ENCODE data around the gene ATP2B2. TPM values are rescaled to one million over a fixed set of nuclear protein-coding genes. Genes with fewer than 3 reads are reported as not detected.
A peak's percentile ranks its signal among the peaks of the same experiment; 100 is the strongest.

Gene ATP2B2
- total RNA-seq, 1 experiment from 2014 or later = 0.22 TPM

DNA sequence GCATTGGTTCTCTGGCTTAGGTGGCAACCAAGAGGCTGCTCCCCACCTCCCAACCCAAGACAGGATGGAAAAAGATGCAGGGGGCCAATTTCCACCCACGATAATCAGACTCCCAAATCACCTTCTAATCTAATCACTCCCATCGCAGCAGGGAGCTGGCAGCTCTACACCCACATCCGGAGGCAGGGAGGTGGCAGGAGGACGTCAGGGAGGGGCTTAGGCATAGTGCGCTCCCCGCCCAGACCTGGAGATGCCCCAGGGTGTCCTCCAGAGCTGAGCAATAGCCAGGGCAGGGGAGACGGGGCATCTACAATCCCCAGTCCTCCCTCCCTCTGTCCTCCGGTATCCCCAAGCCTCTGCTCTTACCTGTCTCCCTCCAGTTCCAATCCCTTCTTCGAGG, 114.0 kb downstream of the ATP2B2 start:
- no peak for DNase-seq
- Histone ChIP-seq H3K27ac (ENCODE audit: low read length) (peak overlapping the region; percentile 92), H3K9me2 (replicated peaks; ENCODE audit: insufficient read depth, low read length) (no peaks in the 10 kb centered on the region), H3K4me2 (ENCODE audit: low read depth, low read length, poor library complexity, severe bottlenecking) (peak overlapping the region; percentile 71), H3K4me1 (ENCODE audit: low read length) (peaks cover 77% of the 10 kb centered on the region), H3K79me2 (ENCODE audit: low read length) (no peaks in the 10 kb centered on the region), H3K9me3 (ENCODE audit: low read length) (no peaks in the 10 kb centered on the region), H3K27me3 (ENCODE audit: low read length) (no peaks in the 10 kb centered on the region), H3K4me3 (ENCODE audit: low read length) (no peak overlapping the region; the same call in 1 of the 2 replicates), H3K36me3 (ENCODE audit: insufficient read depth, low read length) (no peaks in the 10 kb centered on the region), H2AFZ (ENCODE audit: low read length) (no peak overlapping the region), H3K9ac (ENCODE audit: low read length) (peak overlapping the region; percentile 63; the same call in 1 of the 2 replicates), H4K20me1 (ENCODE audit: insufficient read depth, low read depth, low read length) (no peaks in the 10 kb centered on the region)

DNA sequence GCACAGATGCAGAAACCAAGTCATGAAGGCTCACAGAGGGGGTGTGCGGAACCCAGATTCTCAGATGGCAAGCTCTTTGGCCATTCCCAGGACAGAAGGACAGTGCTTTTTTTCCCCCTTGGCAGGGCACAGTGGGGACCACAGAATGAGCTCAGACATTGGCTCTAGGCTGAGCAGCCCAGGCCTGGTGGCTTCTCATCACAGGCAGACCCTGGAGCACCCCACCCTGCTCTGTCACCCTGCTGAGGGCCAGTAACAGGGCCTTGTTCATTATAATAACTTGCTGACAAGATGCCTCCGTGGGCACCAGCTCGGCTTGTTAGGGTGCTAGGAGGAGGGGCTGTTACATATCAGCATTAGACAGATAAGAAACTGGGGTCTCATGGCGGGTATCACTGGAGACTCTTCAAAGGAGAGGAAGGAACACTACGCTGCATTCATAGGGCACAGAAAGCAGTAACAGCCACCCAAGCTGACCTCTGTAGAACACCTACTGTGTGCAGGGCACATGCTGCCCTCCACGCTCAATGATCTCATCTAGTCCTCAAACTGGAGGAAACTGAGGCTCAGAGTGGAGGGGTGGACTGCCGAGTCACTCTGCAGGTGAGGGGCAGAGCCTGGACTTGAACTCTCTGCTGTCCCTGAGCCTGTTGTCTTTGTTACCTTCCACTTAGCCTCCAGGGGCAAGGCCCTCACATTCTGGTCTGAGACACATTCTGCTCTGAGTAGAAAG, 114.6 kb downstream of the ATP2B2 start:
- Histone ChIP-seq H4K20me1 (ENCODE audit: insufficient read depth, low read depth, low read length) (no peaks in the 10 kb centered on the region), H3K4me2 (ENCODE audit: low read depth, low read length, poor library complexity, severe bottlenecking) (peak overlapping the region; percentile 71), H3K4me1 (ENCODE audit: low read length) (peaks cover 77% of the 10 kb centered on the region), H3K27me3 (ENCODE audit: low read length) (no peaks in the 10 kb centered on the region), H3K9ac (ENCODE audit: low read length) (peak overlapping the region; percentile 63), H3K36me3 (ENCODE audit: insufficient read depth, low read length) (no peaks in the 10 kb centered on the region), H3K9me3 (ENCODE audit: low read length) (no peaks in the 10 kb centered on the region), H3K9me2 (replicated peaks; ENCODE audit: insufficient read depth, low read length) (no peaks in the 10 kb centered on the region), H3K27ac (ENCODE audit: low read length) (peak overlapping the region; percentile 92), H3K79me2 (ENCODE audit: low read length) (no peaks in the 10 kb centered on the region), H3K4me3 (ENCODE audit: low read length) (peak overlapping the region; percentile 52), H2AFZ (ENCODE audit: low read length) (peak overlapping the region; percentile 77; the same call in 1 of the 2 replicates)
- peak; percentile 53 for DNase-seq

DNA sequence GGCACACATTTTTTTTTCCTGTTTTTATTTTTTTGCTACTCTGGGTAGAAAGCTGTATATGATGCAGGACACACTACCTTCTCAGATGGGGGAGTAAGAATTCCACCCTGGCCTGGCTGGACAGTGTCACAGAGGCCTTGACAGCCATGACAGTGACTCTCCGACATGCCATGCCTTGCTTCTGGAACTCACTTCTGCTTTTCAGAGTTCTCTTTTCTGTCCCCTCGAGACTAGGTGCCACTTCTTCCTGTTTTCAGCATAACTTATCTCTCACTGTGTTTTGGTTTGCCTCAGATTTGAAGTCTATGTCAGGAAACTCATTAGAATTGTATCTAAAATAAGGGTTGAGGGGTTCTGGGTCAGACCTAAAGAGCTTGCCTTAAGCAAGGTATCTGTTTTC, 115.4 kb downstream of the ATP2B2 start:
- H3K27ac ChIP-seq (ENCODE audit: low read length) = peak overlapping the region; percentile 92
- no peaks in the 10 kb centered on the region for H3K27me3 ChIP-seq (ENCODE audit: low read length)
- no peaks in the 10 kb centered on the region for H3K9me2 ChIP-seq (replicated peaks; ENCODE audit: insufficient read depth, low read length)
- H3K9ac ChIP-seq (ENCODE audit: low read length) = peak overlapping the region; percentile 63
- DNase-seq = peak; percentile 95
- no peaks in the 10 kb centered on the region for H3K79me2 ChIP-seq (ENCODE audit: low read length)
- no peaks in the 10 kb centered on the region for H3K9me3 ChIP-seq (ENCODE audit: low read length)
- H3K4me2 ChIP-seq (ENCODE audit: low read depth, low read length, poor library complexity, severe bottlenecking) = peak overlapping the region; percentile 71
- no peaks in the 10 kb centered on the region for H4K20me1 ChIP-seq (ENCODE audit: insufficient read depth, low read depth, low read length)
- peak overlapping the region; percentile 52 for H3K4me3 ChIP-seq (ENCODE audit: low read length)
- H2AFZ ChIP-seq (ENCODE audit: low read length) = peak overlapping the region; percentile 77; the same call in 1 of the 2 replicates
- no peaks in the 10 kb centered on the region for H3K36me3 ChIP-seq (ENCODE audit: insufficient read depth, low read length)
- H3K4me1 ChIP-seq (ENCODE audit: low read length) = peaks cover 70% of the 10 kb centered on the region

DNA sequence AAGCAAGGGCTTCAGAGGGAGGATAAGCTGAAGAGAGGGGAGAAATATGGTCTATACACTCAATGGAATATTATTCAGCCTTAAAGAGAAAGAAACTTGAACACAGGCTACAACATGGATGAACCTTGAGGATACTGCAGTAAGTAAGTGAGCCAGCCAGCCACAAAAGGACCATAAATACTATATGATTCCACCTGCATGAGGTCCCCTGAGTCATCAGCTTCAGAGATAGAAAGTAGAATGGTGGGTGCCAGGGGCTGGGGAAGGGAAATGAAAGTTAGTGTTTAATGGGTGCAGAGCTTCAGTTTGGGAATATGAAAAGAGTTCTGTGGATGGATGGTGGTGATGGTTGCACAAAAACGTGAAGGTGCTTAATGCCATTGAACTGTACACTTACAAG, 116.0 kb downstream of the ATP2B2 start:
- Histone ChIP-seq H4K20me1 (ENCODE audit: insufficient read depth, low read depth, low read length) (no peaks in the 10 kb centered on the region), H3K79me2 (ENCODE audit: low read length) (no peaks in the 10 kb centered on the region), H3K4me2 (ENCODE audit: low read depth, low read length, poor library complexity, severe bottlenecking) (peak overlapping the region; percentile 71), H3K4me1 (ENCODE audit: low read length) (peaks cover 66% of the 10 kb centered on the region), H3K27ac (ENCODE audit: low read length) (peak overlapping the region; percentile 92), H3K9me2 (replicated peaks; ENCODE audit: insufficient read depth, low read length) (no peaks in the 10 kb centered on the region), H3K9ac (ENCODE audit: low read length) (peak overlapping the region; percentile 63; the same call in 1 of the 2 replicates), H3K27me3 (ENCODE audit: low read length) (no peaks in the 10 kb centered on the region), H3K9me3 (ENCODE audit: low read length) (no peaks in the 10 kb centered on the region), H3K36me3 (ENCODE audit: insufficient read depth, low read length) (no peaks in the 10 kb centered on the region), H2AFZ (ENCODE audit: low read length) (no peak overlapping the region), H3K4me3 (ENCODE audit: low read length) (no peak overlapping the region)
- DNase-seq = peak; percentile 76

DNA sequence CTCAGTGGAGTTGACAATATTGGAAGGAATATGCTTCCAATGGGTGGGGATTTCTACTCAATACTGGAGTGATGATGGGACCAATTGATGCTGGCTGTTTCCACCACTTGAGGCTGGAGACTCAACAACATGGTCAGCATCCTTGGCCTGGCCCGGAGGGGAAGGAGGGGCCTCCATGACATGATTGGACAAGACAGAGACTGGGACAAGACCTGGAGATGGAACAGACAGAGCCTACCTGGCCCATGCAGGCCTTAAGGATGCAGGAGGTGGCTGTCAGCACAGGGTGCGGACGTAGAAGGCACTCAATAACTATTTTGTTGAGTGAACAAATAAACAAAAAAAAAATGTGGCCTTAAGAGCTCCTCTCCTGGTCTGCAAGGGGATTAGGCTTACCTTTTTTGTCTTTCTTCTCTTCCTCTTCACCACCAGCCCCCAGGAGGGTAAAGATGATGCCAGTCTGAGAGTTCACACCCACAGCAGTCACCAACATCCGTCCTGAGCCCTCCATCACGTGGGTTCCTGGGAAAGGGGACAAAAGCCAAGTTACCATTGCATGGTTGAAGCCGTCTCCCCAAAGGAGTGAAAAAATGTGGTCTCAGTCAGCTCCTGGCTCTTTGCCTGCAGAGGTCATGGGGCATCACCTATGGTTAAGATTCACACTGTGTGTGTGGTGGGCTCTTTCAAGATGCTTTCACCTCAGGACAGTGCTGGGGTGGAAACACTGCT, 117.3 kb downstream of the ATP2B2 start:
- Histone ChIP-seq H3K27ac (ENCODE audit: low read length) (peak overlapping the region; percentile 92), H3K4me1 (ENCODE audit: low read length) (peaks cover 66% of the 10 kb centered on the region)
- DNase-seq = no peak

DNA sequence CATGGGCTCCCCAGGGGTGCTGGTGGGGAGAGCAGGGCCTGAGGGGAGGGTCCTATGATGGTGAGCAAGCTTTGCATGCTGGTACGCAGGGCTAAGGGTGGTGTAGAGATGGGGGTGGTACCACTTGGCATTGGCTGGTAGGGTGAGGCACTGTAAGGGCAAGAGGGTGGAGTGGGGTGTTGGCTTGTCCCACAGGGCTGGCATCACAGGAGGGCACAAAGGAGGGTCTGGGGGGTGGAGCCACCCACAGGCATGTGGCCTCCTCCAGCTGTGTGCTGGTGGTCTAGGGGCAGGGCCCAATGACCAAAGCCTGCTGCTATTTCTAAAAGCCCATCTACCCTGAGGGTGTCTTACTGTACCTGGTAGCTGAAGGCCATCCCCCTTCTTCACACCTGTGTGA, 119.3 kb downstream of the ATP2B2 start:
- no peaks in the 10 kb centered on the region for H3K9me2 ChIP-seq (replicated peaks; ENCODE audit: insufficient read depth, low read length)
- H3K27me3 ChIP-seq (ENCODE audit: low read length) = no peaks in the 10 kb centered on the region
- no peaks in the 10 kb centered on the region for H3K9me3 ChIP-seq (ENCODE audit: low read length)
- H3K79me2 ChIP-seq (ENCODE audit: low read length) = no peaks in the 10 kb centered on the region
- no peak overlapping the region for H3K4me2 ChIP-seq (ENCODE audit: low read depth, low read length, poor library complexity, severe bottlenecking)
- no peaks in the 10 kb centered on the region for H4K20me1 ChIP-seq (ENCODE audit: insufficient read depth, low read depth, low read length)
- H3K4me3 ChIP-seq (ENCODE audit: low read length) = no peak overlapping the region
- no peak overlapping the region for H3K27ac ChIP-seq (ENCODE audit: low read length)
- H3K36me3 ChIP-seq (ENCODE audit: insufficient read depth, low read length) = no peaks in the 10 kb centered on the region
- H3K4me1 ChIP-seq (ENCODE audit: low read length) = peaks cover 63% of the 10 kb centered on the region
- H3K9ac ChIP-seq (ENCODE audit: low read length) = no peak overlapping the region
- no peak for DNase-seq
- no peak overlapping the region for H2AFZ ChIP-seq (ENCODE audit: low read length)

More for the DNA sequence above, 117.3 kb downstream of the ATP2B2 start:
- no peaks in the 10 kb centered on the region for H3K27me3 ChIP-seq (ENCODE audit: low read length)
- no peak overlapping the region for H3K9ac ChIP-seq (ENCODE audit: low read length)
- no peaks in the 10 kb centered on the region for H3K9me3 ChIP-seq (ENCODE audit: low read length)
- no peaks in the 10 kb centered on the region for H3K36me3 ChIP-seq (ENCODE audit: insufficient read depth, low read length)
- peak overlapping the region; percentile 64; the same call in 1 of the 2 replicates for H2AFZ ChIP-seq (ENCODE audit: low read length)
- no peak overlapping the region for H3K4me3 ChIP-seq (ENCODE audit: low read length)
- no peaks in the 10 kb centered on the region for H3K79me2 ChIP-seq (ENCODE audit: low read length)
- H3K9me2 ChIP-seq (replicated peaks; ENCODE audit: insufficient read depth, low read length) = no peaks in the 10 kb centered on the region
- no peaks in the 10 kb centered on the region for H4K20me1 ChIP-seq (ENCODE audit: insufficient read depth, low read depth, low read length)
- H3K4me2 ChIP-seq (ENCODE audit: low read depth, low read length, poor library complexity, severe bottlenecking) = peak overlapping the region; percentile 71

DNA sequence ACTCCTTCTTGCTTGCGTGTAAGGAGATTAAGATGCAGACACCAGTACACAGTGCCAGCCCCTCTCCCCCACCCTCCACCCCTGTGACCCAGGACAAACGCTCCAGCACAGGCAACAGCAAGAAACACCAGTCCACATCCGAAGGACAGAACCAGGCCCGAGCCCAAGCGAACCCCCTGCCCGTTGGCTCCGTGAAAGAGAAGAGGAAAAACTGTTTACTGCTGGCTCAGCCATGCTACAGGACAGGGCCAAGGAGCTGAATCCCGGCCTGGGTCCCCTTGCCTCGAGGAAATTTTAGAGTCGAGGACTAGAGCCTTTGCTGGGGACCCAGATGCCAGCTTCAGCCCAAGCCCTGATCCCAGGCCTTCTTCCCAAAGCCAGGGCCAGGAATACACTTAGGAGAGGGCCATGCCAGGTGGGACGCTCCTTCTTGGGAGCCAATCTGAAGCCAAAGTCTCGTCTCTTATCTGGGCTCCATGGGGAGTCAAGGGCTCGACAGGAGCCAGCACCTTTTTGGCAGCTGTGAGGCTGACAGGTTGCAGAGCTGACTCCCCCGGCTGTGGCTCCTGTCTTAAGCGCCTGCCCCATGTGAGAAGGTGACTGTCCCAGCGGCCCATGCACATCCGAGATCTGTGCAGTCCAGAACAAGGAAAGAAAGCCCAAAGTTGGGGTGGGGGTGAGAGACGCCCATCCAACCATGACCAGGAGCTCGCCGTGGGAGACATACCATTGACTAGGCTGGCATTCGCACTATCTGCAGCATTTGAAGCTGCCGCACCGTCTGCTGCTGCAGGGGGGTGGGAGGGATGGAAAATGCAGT, 120.6 kb downstream of the ATP2B2 start:
- Histone ChIP-seq H3K27ac (ENCODE audit: low read length) (no peak overlapping the region), H4K20me1 (ENCODE audit: insufficient read depth, low read depth, low read length) (no peaks in the 10 kb centered on the region), H3K9ac (ENCODE audit: low read length) (no peak overlapping the region), H3K79me2 (ENCODE audit: low read length) (no peaks in the 10 kb centered on the region), H3K27me3 (ENCODE audit: low read length) (no peaks in the 10 kb centered on the region), H3K4me1 (ENCODE audit: low read length) (peaks cover 57% of the 10 kb centered on the region), H3K9me2 (replicated peaks; ENCODE audit: insufficient read depth, low read length) (no peaks in the 10 kb centered on the region), H3K9me3 (ENCODE audit: low read length) (no peaks in the 10 kb centered on the region), H2AFZ (ENCODE audit: low read length) (no peak overlapping the region), H3K36me3 (ENCODE audit: insufficient read depth, low read length) (no peaks in the 10 kb centered on the region), H3K4me2 (ENCODE audit: low read depth, low read length, poor library complexity, severe bottlenecking) (no peak overlapping the region), H3K4me3 (ENCODE audit: low read length) (no peak overlapping the region)
- DNase-seq = no peak

DNA sequence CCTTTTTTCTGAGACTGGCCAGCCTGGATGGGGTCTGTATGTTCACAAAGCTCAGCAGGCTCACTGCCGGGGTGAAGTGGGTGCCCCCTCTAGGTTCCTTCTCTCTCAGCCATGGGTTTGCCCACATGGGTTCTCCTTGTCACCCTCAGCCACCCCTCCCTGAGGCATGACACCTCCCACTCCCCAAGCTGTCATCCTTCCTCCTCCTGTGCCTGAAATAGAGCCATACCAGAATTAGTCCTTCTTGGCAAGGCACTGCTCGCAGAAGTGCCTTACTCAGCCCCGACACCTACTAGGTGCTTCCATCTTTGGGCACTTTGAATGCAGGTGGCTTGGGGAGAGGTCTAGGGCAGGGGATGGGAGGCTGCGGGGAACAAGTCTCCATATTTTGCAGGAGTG, 121.5 kb downstream of the ATP2B2 start:
- H3K36me3 ChIP-seq (ENCODE audit: insufficient read depth, low read length) = no peaks in the 10 kb centered on the region
- H3K4me2 ChIP-seq (ENCODE audit: low read depth, low read length, poor library complexity, severe bottlenecking) = no peak overlapping the region
- no peaks in the 10 kb centered on the region for H3K9me3 ChIP-seq (ENCODE audit: low read length)
- DNase-seq = no peak
- H3K79me2 ChIP-seq (ENCODE audit: low read length) = no peaks in the 10 kb centered on the region
- peaks cover 48% of the 10 kb centered on the region for H3K4me1 ChIP-seq (ENCODE audit: low read length)
- no peaks in the 10 kb centered on the region for H3K27me3 ChIP-seq (ENCODE audit: low read length)
- H3K4me3 ChIP-seq (ENCODE audit: low read length) = no peak overlapping the region
- H3K9me2 ChIP-seq (replicated peaks; ENCODE audit: insufficient read depth, low read length) = no peaks in the 10 kb centered on the region
- H4K20me1 ChIP-seq (ENCODE audit: insufficient read depth, low read depth, low read length) = no peaks in the 10 kb centered on the region
- no peak overlapping the region for H2AFZ ChIP-seq (ENCODE audit: low read length)
- no peak overlapping the region for H3K27ac ChIP-seq (ENCODE audit: low read length)
- H3K9ac ChIP-seq (ENCODE audit: low read length) = no peak overlapping the region

All from Karpas-422 (cell line).